Measurements from ENCODE around the gene AGMO.

- TF ChIP-seq CTCF (conservative IDR thresholded peaks at IDR 0.05; ENCODE audit: low read depth in 2 of 2) (no peak), POLR2AphosphoS5 (IDR thresholded peaks at IDR 0.05; ENCODE audit: low read depth) (no peak), EZH2 (IDR thresholded peaks at IDR 0.05; ENCODE audit: low read depth, unreplicated experiment) (no peak), STAT1 (IDR thresholded peaks at IDR 0.05; ENCODE audit: unreplicated experiment) (no peak), NANOG (IDR thresholded peaks at IDR 0.05; ENCODE audit: borderline replicate concordance) (no peak), CREB1 (CRISPR knock-in tag; IDR thresholded peaks at IDR 0.05; ENCODE audit: low read depth) (no peak), REST (IDR thresholded peaks at IDR 0.05; ENCODE audit: unreplicated experiment) (no peak), EZH2phosphoT487 (IDR thresholded peaks at IDR 0.05; ENCODE audit: unreplicated experiment) (no peak), ETS1 (IDR thresholded peaks at IDR 0.05) (no peak), ZNF114 (CRISPR knock-in tag; IDR thresholded peaks at IDR 0.05) (no peak), JUNB (IDR thresholded peaks at IDR 0.05; ENCODE audit: unreplicated experiment) (no peak), ZNF331 (CRISPR knock-in tag; IDR thresholded peaks at IDR 0.05; ENCODE audit: low read depth) (no peak), ZNF462 (CRISPR knock-in tag; IDR thresholded peaks at IDR 0.05) (no peak)
Measured at GRCh38 chr7:15219758-15220157, 342.1 kb downstream of the AGMO start.
